ENCODE results near the gene MYH14. TPM values are rescaled to one million over a fixed set of nuclear protein-coding genes. Genes with fewer than 3 reads are reported as not detected.

MYH14 gene
- total RNA-seq, 1 donor: not detected

DNA sequence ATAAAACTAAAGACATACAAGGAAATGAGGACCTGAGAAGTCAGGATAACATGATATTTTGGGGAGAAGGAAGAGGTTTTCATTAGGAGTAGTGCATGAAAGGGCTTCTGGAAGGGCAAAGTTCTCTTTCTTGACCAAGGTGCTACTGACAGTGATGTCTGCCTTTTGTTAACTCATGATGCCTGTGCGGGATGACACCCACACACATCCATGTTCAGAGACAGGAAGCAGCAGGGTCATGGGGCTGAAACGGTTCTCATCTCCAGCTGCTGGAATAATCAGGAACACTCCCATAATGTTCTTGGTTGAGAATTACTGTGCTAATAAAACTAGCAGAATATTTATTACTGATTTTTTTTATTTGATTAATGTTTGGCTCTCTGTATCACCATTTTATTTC lies 96.6 kb downstream of the MYH14 start:
- H3K4me1 ChIP-seq (ENCODE audit: insufficient read depth, low read length): no peaks in the 10 kb centered on the region
- H3K27me3 ChIP-seq (ENCODE audit: insufficient read depth, low read length): no peaks in the 10 kb centered on the region
- H3K9me3 ChIP-seq (ENCODE audit: low read depth, low read length): no peaks in the 10 kb centered on the region
- H3K4me3 ChIP-seq (ENCODE audit: low read length): no peak overlapping the region

DNA sequence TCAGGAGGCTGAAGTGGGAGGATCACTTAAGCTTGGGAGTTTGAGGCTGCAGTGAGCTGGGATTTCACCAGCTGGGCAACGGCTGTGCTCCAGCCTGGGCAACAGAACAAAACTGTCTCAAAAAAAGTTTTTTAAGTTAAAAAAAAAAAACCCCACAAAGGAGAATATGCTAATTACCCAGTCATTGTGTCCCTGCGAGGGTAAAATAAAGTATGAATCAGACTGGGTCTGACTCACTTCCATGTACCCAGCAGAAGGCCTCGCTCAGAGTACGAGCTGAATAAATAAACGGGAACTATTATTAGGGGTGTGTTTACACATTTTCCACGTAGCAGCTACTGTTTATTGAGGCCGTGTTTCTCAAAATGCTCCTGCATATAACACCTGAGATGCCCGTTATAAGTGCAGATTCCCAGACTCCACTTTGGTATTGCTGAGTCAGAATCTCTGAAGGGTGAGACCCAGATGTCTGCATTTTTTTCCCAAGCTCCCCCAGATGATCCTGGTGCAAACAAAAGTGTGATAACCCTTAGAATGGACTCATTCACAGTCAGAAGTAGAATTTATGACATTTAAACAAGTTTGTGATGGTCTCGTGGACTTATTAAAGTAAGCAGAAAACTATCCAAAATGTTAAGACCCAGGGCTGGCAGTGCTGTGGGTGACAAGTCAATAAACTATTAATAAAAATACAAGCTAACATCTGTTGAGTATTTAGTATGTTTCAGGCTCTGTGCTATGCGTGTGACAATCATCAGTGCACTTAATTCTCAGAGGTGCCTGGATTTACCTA lies 97.6 kb downstream of the MYH14 start:
- no peak overlapping the region for H3K4me3 ChIP-seq (ENCODE audit: low read length)
- no peaks in the 10 kb centered on the region for H3K9me3 ChIP-seq (ENCODE audit: low read depth, low read length)
- no peaks in the 10 kb centered on the region for H3K4me1 ChIP-seq (ENCODE audit: insufficient read depth, low read length)

DNA sequence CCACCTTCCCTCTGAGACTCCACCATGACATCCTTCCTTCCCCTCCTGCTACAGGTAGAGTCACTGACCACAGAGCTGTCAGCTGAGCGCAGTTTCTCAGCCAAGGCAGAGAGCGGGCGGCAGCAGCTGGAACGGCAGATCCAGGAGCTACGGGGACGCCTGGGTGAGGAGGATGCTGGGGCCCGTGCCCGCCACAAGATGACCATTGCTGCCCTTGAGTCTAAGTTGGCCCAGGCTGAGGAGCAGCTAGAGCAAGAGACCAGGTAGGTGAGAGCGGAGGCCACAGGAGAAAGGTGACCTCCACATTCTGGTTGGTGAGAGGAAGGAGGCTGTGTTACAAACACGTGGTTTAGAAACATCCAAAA lies 98.2 kb downstream of the MYH14 start:
- H3K4me3 ChIP-seq (ENCODE audit: low read length): no peak overlapping the region
- no peaks in the 10 kb centered on the region for H3K4me1 ChIP-seq (ENCODE audit: insufficient read depth, low read length)
- H3K27me3 ChIP-seq (ENCODE audit: insufficient read depth, low read length): no peaks in the 10 kb centered on the region
- H3K9me3 ChIP-seq (ENCODE audit: low read depth, low read length): no peaks in the 10 kb centered on the region

More for the DNA sequence above, 97.6 kb downstream of the MYH14 start:
- H3K27me3 ChIP-seq (ENCODE audit: insufficient read depth, low read length): no peaks in the 10 kb centered on the region

DNA sequence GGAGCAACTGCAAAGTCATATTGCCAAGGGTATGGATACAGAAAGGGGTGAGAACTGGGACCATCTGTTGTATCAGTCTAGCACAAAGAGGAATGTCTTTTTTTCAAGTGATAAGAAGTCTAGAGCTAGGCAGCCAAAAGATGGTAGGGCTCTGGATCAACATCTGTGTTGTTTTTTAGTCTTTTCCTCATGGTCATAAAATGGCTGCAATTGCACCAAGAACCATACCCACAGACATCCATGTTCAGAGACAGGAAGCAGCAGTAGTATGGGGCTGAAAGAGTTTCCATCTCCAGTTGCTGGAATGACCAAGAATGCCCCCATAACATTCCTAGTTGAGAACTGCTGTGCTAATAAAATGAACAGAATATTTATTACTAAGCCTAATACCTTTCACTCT lies 100.1 kb downstream of the MYH14 start:
- Histone ChIP-seq H3K9me3 (ENCODE audit: low read depth, low read length) (no peaks in the 10 kb centered on the region), H3K27me3 (ENCODE audit: insufficient read depth, low read length) (peaks cover 3% of the 10 kb centered on the region), H3K4me1 (ENCODE audit: insufficient read depth, low read length) (no peaks in the 10 kb centered on the region), H3K4me3 (ENCODE audit: low read length) (no peak overlapping the region)

DNA sequence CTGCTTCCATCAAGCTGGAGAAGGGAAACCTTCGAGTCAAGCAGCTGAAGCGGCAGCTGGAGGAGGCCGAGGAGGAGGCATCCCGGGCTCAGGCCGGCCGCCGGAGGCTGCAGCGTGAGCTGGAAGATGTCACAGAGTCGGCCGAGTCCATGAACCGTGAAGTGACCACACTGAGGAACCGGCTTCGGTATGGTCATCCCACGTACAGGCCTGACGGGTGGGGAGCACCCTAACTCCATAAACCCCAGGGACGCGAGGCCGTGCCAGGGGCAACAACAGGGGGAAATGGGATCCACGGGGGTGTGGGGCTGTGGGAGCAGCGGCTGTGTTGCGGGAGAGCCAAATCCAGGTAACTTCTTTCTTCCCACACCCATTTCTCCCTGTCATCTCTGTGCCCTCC lies 105.6 kb downstream of the MYH14 start:
- Histone ChIP-seq H3K4me3 (ENCODE audit: low read length) (no peak overlapping the region), H3K27me3 (ENCODE audit: insufficient read depth, low read length) (peaks cover 35% of the 10 kb centered on the region), H3K9me3 (ENCODE audit: low read depth, low read length) (no peaks in the 10 kb centered on the region), H3K4me1 (ENCODE audit: insufficient read depth, low read length) (no peaks in the 10 kb centered on the region)

DNA sequence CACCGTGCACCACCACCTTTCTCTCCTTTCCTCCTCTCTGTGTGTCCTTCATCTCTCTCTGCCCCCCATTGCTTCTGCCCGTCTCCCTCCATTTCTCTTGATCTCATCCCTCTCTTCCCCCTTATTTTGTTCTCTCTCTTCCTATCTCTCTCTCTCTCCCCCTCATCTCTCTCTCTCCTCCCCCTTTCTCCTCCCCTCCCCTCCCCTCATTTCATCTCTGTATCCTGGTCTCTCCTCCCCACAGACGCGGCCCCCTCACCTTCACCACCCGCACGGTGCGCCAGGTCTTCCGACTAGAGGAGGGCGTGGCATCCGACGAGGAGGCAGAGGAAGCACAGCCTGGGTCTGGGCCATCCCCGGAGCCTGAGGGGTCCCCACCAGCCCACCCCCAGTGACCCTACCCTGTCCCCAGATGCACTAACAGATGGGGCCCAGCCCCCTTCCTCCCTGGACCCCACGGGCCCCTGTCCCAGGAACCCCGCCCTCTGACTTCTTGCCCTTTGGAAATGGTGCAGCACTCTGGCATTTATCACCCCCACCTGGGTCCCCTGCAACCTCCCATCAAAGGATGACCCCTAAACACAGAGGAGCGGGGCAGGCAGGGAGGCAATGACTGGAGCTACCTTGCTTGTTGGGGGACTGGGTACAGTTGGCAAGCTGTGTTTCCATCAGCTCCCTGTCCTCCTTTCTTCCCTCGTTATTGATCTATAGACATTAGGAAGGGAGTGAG lies 106.1 kb downstream of the MYH14 start:
- no peaks in the 10 kb centered on the region for H3K9me3 ChIP-seq (ENCODE audit: low read depth, low read length)
- H3K27me3 ChIP-seq (ENCODE audit: insufficient read depth, low read length): peaks cover 38% of the 10 kb centered on the region
- no peak overlapping the region for H3K4me3 ChIP-seq (ENCODE audit: low read length)

DNA sequence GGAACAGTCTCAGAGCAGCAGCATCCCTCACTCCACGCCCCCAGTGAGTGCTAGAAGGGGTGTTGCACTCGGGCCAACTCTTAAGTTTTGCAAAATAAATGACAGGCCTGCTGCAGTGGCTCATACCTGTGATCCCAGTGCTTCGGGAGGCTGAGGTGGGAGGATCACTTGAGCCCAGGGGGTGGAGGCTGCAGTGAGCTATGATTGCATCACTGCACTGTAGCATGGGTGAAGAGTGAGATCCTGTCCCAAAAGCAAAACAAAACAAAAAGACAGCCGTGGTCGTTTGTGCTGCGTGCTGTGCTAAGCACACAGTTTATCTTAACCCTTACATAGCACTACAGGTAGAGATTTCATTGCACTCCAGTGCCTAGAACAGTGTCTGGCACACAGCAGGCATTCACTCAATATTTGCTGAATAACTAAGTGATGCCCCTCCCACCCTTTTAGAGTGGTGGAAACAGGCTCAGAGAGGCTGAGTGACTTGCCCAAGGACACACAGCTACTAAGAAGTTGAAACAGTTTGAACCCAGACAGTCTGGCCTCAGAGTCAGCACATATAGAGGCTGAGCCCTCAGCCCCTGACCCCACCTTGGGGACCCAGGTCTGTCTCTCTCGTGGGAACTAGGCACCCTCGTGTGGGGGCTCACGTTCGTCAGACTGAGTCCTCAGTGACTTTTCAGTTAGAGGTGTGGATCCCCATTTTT lies 107.5 kb downstream of the MYH14 start:
- Histone ChIP-seq H3K27me3 (ENCODE audit: insufficient read depth, low read length) (peaks cover 44% of the 10 kb centered on the region), H3K9me3 (ENCODE audit: low read depth, low read length) (no peaks in the 10 kb centered on the region), H3K4me1 (ENCODE audit: insufficient read depth, low read length) (no peaks in the 10 kb centered on the region), H3K4me3 (ENCODE audit: low read length) (no peak overlapping the region)

More for the DNA sequence above, 106.1 kb downstream of the MYH14 start:
- no peaks in the 10 kb centered on the region for H3K4me1 ChIP-seq (ENCODE audit: insufficient read depth, low read length)

DNA sequence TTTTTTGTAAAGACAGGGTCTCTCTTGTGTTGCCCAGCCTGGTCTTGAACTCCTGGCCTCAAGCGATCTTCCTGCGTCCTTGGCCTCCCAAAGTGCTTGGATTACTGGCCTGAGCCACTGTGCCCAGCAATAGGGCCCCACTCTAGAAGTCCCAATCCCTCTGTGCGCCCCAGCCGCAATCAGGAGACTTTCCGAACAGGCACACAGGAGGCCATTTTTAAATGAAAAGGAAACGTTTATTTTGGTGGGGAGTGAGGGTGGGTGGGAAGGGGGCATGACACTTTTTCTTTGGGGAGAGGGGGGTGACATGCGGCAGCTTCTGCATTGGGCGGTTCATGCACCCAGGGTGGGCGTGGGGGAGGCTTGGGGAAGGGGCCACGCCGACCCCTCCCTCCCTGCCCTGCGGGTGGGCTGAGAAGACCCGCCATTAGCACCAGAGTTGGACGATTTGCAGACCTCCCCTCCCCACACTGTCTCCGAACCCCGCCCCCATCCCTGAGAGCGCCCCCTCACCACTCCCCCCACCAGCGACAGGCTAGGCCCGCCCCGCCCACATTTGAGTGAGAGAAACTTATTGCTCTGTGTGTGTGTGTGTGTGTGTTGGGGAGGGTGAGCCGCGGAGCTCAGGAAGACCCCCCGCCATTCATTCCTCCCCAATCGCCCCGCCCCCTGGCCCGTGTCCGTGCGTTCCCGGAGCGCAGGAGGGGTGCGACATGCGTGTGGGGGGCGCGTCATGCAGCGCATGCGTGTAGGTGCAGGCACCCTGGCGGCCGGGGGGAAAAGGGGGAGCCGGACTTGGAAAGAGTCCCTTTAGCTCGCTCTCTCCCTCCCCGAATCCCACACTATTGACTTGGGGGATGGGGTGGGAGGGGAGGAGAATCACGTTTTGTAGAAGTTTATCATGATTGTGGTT lies 108.6 kb downstream of the MYH14 start:
- H3K27me3 ChIP-seq (ENCODE audit: insufficient read depth, low read length): peaks cover 44% of the 10 kb centered on the region
- H3K9me3 ChIP-seq (ENCODE audit: low read depth, low read length): no peaks in the 10 kb centered on the region
- no peak overlapping the region for H3K4me3 ChIP-seq (ENCODE audit: low read length)
- no peaks in the 10 kb centered on the region for H3K4me1 ChIP-seq (ENCODE audit: insufficient read depth, low read length)

DNA sequence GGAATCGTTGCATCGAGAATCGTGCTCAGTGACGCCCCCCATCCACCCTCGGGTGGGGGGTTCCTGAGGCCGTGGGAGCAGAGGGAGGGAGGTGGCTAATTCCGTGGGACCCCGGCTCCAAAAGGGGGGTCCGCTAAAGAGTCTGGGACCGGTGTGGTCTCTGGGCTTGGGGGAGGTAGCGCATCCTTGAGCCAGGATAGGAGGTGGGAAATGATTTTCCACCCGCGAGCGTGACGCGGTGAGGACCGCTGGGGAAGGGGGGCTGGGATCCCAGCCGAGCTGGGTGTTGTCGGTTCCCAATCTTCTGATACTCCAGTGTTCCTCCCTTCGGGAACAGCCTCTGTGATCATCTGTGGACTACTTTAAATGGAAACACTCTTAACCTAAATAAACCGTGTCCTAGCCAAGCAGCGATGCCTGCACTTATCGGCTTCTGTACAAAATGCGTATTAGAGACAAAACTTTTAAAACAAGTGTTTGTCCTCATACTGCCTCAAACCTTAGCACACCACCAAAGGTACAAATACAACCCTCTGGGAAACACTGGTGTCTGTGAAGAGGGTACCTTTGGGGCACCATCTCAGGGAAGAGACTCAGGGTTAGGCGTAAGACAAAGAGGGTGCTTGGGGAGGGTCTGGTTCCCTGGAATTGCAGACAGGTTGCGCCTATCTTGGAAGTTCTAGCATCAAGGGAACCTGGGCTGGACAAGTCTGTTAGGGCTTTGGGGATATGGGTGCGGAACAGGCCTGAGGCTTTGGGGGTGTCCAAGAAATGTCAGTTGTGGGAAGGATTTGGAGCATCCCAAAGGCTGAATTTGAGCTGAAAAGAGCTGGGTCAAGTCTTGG lies 109.8 kb downstream of the MYH14 start:
- no peaks in the 10 kb centered on the region for H3K9me3 ChIP-seq (ENCODE audit: low read depth, low read length)
- no peak overlapping the region for H3K4me3 ChIP-seq (ENCODE audit: low read length)
- peaks cover 40% of the 10 kb centered on the region for H3K27me3 ChIP-seq (ENCODE audit: insufficient read depth, low read length)
- no peaks in the 10 kb centered on the region for H3K4me1 ChIP-seq (ENCODE audit: insufficient read depth, low read length)

DNA sequence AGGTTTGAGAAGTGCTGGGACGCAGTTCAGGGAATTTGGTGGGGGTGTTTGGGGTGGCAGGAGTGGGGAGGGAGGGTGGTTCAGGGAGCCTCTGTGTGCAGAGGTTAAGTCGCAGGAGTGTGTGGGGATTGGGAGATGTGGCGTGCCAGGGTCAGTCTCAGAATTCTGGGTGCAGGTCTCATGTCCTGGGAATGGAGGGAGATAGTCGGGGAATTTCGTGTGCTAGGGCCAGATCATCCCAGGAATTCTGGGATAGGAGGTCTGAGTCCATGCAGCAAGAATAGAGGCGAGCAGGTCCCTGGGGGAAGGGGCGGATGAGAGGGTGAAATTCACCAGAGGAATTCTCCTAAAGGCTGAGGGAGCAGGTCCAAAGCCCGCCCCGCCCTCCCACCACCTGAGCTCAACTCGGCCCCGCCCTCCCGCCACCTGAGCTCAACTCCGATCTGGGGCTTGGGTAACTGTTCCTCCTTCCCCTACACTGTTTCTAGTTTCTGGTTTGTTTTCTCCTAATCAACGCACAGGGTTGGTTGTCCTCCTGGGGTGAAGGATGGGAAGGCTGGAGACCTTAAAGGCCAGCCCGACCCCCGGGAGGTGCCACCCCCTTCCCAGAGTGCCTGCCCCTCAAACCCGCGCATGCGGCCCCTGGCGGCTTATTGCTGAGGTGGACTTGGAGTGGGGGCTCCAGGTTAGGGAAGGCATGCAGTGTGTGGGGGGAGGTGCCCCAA lies 110.6 kb downstream of the MYH14 start:
- Histone ChIP-seq H3K9me3 (ENCODE audit: low read depth, low read length) (no peaks in the 10 kb centered on the region), H3K27me3 (ENCODE audit: insufficient read depth, low read length) (peaks cover 40% of the 10 kb centered on the region)

DNA sequence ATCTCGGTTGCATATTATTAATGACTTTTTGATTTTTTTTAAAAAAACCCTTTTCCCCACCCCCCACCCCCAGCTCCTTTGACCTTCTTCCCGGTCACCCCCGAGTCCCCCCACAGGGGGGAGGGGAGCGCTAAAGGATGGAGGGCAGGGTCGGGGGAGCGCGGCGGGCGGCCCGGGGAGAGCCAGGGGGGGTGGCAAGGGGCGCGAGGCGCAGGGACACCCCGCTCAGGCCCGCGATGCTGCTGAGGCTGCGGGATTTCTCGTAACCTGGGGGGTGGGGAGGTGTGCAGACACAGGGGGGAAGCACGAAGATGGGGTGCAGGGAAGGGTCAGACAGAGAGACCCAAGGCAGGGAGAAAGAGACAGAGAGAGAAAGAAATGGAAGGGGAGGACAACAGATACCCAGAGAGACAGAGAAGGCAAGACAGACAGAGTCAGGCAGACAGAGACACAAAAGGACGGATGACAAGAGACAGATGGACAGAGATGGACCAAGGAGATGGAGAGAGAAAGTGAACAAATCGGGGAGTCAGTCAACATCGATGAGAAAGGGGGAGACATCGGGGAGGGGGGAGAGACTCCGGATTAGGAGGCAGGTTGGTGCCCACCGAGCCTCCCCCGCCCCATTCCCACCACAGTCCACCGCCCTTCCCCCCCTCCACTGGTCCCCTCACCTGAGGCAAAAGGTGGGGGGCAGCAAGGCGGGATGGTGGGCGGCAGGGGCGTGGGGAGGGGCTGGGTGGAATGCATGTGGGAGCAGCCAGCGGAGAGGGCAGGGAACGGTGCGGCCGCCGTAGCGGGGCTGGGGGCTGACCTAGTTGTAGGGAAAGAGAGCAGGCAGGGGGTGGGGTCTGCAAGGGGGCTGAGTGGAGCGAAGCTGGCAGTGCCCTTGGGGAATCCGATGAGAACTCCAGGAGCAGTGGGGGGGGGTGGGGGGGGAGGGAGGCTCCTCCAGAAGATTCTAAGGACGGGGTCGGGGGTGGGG lies 111.6 kb downstream of the MYH14 start:
- Histone ChIP-seq H3K4me1 (ENCODE audit: insufficient read depth, low read length) (no peaks in the 10 kb centered on the region), H3K9me3 (ENCODE audit: low read depth, low read length) (no peaks in the 10 kb centered on the region), H3K4me3 (ENCODE audit: low read length) (no peak overlapping the region), H3K27me3 (ENCODE audit: insufficient read depth, low read length) (peaks cover 40% of the 10 kb centered on the region)

More for the DNA sequence above, 110.6 kb downstream of the MYH14 start:
- no peak overlapping the region for H3K4me3 ChIP-seq (ENCODE audit: low read length)
- H3K4me1 ChIP-seq (ENCODE audit: insufficient read depth, low read length): no peaks in the 10 kb centered on the region

DNA sequence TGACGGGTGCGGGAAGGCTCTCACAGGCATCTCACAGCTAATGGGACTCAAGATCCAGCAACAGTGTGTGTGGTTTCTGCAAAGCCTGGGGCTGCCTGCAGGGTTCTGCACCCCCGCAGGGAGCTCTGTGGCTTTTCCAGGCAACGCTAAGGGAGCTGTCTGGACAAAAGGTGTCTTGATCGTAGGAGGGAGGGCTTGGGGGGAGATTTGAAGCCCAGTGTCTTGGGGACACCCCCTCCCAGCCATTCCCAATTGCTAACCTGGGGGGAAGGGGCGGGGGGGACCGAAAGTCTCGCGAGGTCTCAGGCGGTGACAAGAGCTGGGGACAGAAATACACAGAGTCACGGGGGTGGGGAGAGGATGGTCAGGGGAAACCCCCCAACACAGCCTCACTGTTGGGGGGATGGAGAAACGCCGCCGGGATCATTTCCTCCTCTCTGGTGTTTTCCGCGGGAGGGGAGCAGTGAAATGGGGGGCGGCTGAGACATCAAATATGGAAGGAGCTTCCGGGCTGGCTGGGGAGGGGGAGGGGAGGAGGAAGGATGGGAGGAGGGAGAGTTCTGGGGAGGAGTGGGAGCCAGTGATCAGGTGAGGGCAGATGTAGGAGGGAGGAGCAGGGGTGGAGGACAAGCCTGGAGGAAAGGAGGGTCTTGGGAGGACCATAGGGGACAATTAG lies 112.5 kb downstream of the MYH14 start:
- H3K27me3 ChIP-seq (ENCODE audit: insufficient read depth, low read length): peaks cover 31% of the 10 kb centered on the region
- H3K4me1 ChIP-seq (ENCODE audit: insufficient read depth, low read length): no peaks in the 10 kb centered on the region
- H3K9me3 ChIP-seq (ENCODE audit: low read depth, low read length): no peaks in the 10 kb centered on the region
- H3K4me3 ChIP-seq (ENCODE audit: low read length): no peak overlapping the region
